ENCODE measurements around the gene HBG2. TPM values are rescaled to one million over a fixed set of nuclear protein-coding genes. Genes with fewer than 3 reads are reported as not detected.

HBG2 gene
- total and polyA plus RNA-seq, 2 donors (not counting 1 experiment from before 2014, with no cell fraction given), result 2.6 TPM; not detected in 1

GRCh38 chr11:5286351-5286750, 31.8 kb upstream of the HBG2 start:
- no peak overlapping the region for H3K4me2 ChIP-seq (ENCODE audit: extremely low read depth, insufficient read depth, low read length)
- no peaks in the 10 kb centered on the region for H4K20me1 ChIP-seq (ENCODE audit: control insufficient read depth, extremely low read depth, insufficient read depth, low read length)
- no peaks in the 10 kb centered on the region for H3K9me3 ChIP-seq (ENCODE audit: control insufficient read depth, insufficient read depth, low read depth, low read length)
- H3K36me3 ChIP-seq (ENCODE audit: control insufficient read depth, insufficient read depth, low read length), result no peaks in the 10 kb centered on the region
- H2AFZ ChIP-seq (ENCODE audit: low read length), result no peak overlapping the region
- H3K4me3 ChIP-seq (replicated peaks in 1 of 4; ENCODE audit: control extremely low read depth in 1 of 4, insufficient read depth in 1 of 4, low read depth in 3 of 4, low read length in 4 of 4), result no peak overlapping the region
- no peak for DNase-seq (ENCODE audit: low read depth in 2 of 2)
- H3K27me3 ChIP-seq (ENCODE audit: control insufficient read depth, insufficient read depth, low read length), result no peaks in the 10 kb centered on the region
- no peak overlapping the region for H3K27ac ChIP-seq (ENCODE audit: insufficient read depth, low read length)
- H3K79me2 ChIP-seq (ENCODE audit: control insufficient read depth, insufficient read depth, low read length), result no peaks in the 10 kb centered on the region
- TF ChIP-seq, protein P1, sequence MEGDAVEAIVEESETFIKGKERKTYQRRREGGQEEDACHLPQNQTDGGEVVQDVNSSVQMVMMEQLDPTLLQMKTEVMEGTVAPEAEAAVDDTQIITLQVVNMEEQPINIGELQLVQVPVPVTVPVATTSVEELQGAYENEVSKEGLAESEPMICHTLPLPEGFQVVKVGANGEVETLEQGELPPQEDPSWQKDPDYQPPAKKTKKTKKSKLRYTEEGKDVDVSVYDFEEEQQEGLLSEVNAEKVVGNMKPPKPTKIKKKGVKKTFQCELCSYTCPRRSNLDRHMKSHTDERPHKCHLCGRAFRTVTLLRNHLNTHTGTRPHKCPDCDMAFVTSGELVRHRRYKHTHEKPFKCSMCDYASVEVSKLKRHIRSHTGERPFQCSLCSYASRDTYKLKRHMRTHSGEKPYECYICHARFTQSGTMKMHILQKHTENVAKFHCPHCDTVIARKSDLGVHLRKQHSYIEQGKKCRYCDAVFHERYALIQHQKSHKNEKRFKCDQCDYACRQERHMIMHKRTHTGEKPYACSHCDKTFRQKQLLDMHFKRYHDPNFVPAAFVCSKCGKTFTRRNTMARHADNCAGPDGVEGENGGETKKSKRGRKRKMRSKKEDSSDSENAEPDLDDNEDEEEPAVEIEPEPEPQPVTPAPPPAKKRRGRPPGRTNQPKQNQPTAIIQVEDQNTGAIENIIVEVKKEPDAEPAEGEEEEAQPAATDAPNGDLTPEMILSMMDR (conservative IDR thresholded peaks at IDR 0.05 in 1 of 2, IDR thresholded peaks at IDR 0.05 in 1 of 2; ENCODE audit: low read depth in 1 of 2, low read length in 2 of 2), result no peak
- TF ChIP-seq EZH2 (IDR thresholded peaks at IDR 0.05; ENCODE audit: low read length, missing control alignments), result no peak
- peaks cover 5% of the 10 kb centered on the region for H3K4me1 ChIP-seq (ENCODE audit: control insufficient read depth, extremely low read depth, insufficient read depth, low read length)
- no peak overlapping the region for H3K9ac ChIP-seq (ENCODE audit: insufficient read depth, low read length)

- H3K79me2 ChIP-seq (ENCODE audit: control insufficient read depth, insufficient read depth, low read length), result no peaks in the 10 kb centered on the region
Observed at GRCh38 chr11:5285703-5286340, 31.2 kb upstream of the HBG2 start.

GRCh38 chr11:5284637-5285036, 30.1 kb upstream of the HBG2 start:
- TF ChIP-seq, protein P1 (conservative IDR thresholded peaks at IDR 0.05 in 1 of 2, IDR thresholded peaks at IDR 0.05 in 1 of 2; ENCODE audit: low read depth in 1 of 2, low read length in 2 of 2), result no peak
- TF ChIP-seq EZH2 (IDR thresholded peaks at IDR 0.05; ENCODE audit: low read length, missing control alignments), result no peak
- H3K27ac ChIP-seq (ENCODE audit: insufficient read depth, low read length), result no peak overlapping the region
- H3K79me2 ChIP-seq (ENCODE audit: control insufficient read depth, insufficient read depth, low read length), result no peaks in the 10 kb centered on the region
- no peak overlapping the region for H3K9ac ChIP-seq (ENCODE audit: insufficient read depth, low read length)
- no peaks in the 10 kb centered on the region for H3K9me3 ChIP-seq (ENCODE audit: control insufficient read depth, insufficient read depth, low read depth, low read length)
- H3K27me3 ChIP-seq (ENCODE audit: control insufficient read depth, insufficient read depth, low read length), result no peaks in the 10 kb centered on the region
- no peak for DNase-seq (ENCODE audit: low read depth in 2 of 2)
- no peaks in the 10 kb centered on the region for H3K36me3 ChIP-seq (ENCODE audit: control insufficient read depth, insufficient read depth, low read length)
- no peak overlapping the region for H3K4me3 ChIP-seq (replicated peaks in 1 of 4; ENCODE audit: control extremely low read depth in 1 of 4, insufficient read depth in 1 of 4, low read depth in 3 of 4, low read length in 4 of 4)
- H4K20me1 ChIP-seq (ENCODE audit: control insufficient read depth, extremely low read depth, insufficient read depth, low read length), result no peaks in the 10 kb centered on the region
- peaks cover 14% of the 10 kb centered on the region for H3K4me1 ChIP-seq (ENCODE audit: control insufficient read depth, extremely low read depth, insufficient read depth, low read length)
- H3K4me2 ChIP-seq (ENCODE audit: extremely low read depth, insufficient read depth, low read length), result no peak overlapping the region
- H2AFZ ChIP-seq (ENCODE audit: low read length), result no peak overlapping the region

More at GRCh38 chr11:5285703-5286340, 31.2 kb upstream of the HBG2 start:
- H2AFZ ChIP-seq (ENCODE audit: low read length), result no peak overlapping the region
- no peaks in the 10 kb centered on the region for H3K9me3 ChIP-seq (ENCODE audit: control insufficient read depth, insufficient read depth, low read depth, low read length)
- no peaks in the 10 kb centered on the region for H4K20me1 ChIP-seq (ENCODE audit: control insufficient read depth, extremely low read depth, insufficient read depth, low read length)
- no peak for DNase-seq (ENCODE audit: low read depth in 2 of 2)
- no peak overlapping the region for H3K4me2 ChIP-seq (ENCODE audit: extremely low read depth, insufficient read depth, low read length)
- H3K9ac ChIP-seq (ENCODE audit: insufficient read depth, low read length), result no peak overlapping the region
- H3K4me1 ChIP-seq (ENCODE audit: control insufficient read depth, extremely low read depth, insufficient read depth, low read length), result peaks cover 9% of the 10 kb centered on the region
- H3K27me3 ChIP-seq (ENCODE audit: control insufficient read depth, insufficient read depth, low read length), result no peaks in the 10 kb centered on the region
- no peak overlapping the region for H3K4me3 ChIP-seq (replicated peaks in 1 of 4; ENCODE audit: control extremely low read depth in 1 of 4, insufficient read depth in 1 of 4, low read depth in 3 of 4, low read length in 4 of 4)
- TF ChIP-seq EZH2 (IDR thresholded peaks at IDR 0.05; ENCODE audit: low read length, missing control alignments), result no peak
- TF ChIP-seq, protein P1 (conservative IDR thresholded peaks at IDR 0.05 in 1 of 2, IDR thresholded peaks at IDR 0.05 in 1 of 2; ENCODE audit: low read depth in 1 of 2, low read length in 2 of 2), result no peak
- no peaks in the 10 kb centered on the region for H3K36me3 ChIP-seq (ENCODE audit: control insufficient read depth, insufficient read depth, low read length)
- no peak overlapping the region for H3K27ac ChIP-seq (ENCODE audit: insufficient read depth, low read length)
